WTC11 (cell line): ENCODE results near the gene DCAF6. TPM values are rescaled to one million over a fixed set of nuclear protein-coding genes. Genes with fewer than 3 reads are reported as not detected.

ENCODE experiments used
- ATAC-seq: fragments of 200-7000 bp; cut with Tn5 transposase; 2 replicates; pipeline ENCODE4 v1.10.0; 2021; ENCODE audit warnings: mild to moderate bottlenecking, moderate library complexity
- CTCF ChIA-PET: fragments of 300-600 bp; sonication (Branson Sonifier 250); formaldehyde crosslinking; loops from one replicate; lab custom pipeline; 2021; ENCODE audit warnings: antibody characterized with exemption; lab: Charles Lee
- POLR2A ChIA-PET: fragments of 350-600 bp; sonication (Branson Sonifier 250); formaldehyde crosslinking; loops from one replicate; lab custom pipeline; 2021; ENCODE audit warnings: antibody characterized with exemption; lab: Charles Lee
- DNase-seq: peaks from one replicate; pipeline ENCODE4 v3.0.0; 2021; ENCODE audit warnings: low spot score
- H3K27ac Mint-ChIP-seq: 2 replicates; pipeline ENCODE4 v1.8.0; 2021; ENCODE audit warnings: mixed read lengths
- H3K27me3 Mint-ChIP-seq: 2 replicates; pipeline ENCODE4 v1.8.0; 2021; ENCODE audit warnings: low read depth, mild to moderate bottlenecking, moderate library complexity, mixed read lengths
- H3K36me3 Mint-ChIP-seq: 2 replicates; pipeline ENCODE4 v1.8.0; 2021; ENCODE audit warnings: mixed read lengths
- H3K4me1 Mint-ChIP-seq: 2 replicates; pipeline ENCODE4 v1.8.0; 2022; ENCODE audit warnings: mixed read lengths
- H3K4me3 Mint-ChIP-seq: 2 replicates; pipeline ENCODE4 v1.8.0; 2021; ENCODE audit warnings: mild to moderate bottlenecking, moderate library complexity, mixed read lengths
- H3K9me3 Mint-ChIP-seq: 2 replicates; pipeline ENCODE4 v1.8.0; 2021; ENCODE audit warnings: mixed read lengths
- E2F5 ChIP-seq: sonication (generic); formaldehyde crosslinking; IDR thresholded peaks from 2 replicates; pipeline ENCODE4 v1.8.1; 2022; ENCODE audit warnings: mild to moderate bottlenecking, moderate library complexity, missing genetic modification reagents
- FOXP4 ChIP-seq: sonication (generic); formaldehyde crosslinking; IDR thresholded peaks from 2 replicates; pipeline ENCODE4 v1.8.0; 2022; ENCODE audit warnings: mild to moderate bottlenecking, missing genetic modification reagents
- IRF1 ChIP-seq: sonication (generic); formaldehyde crosslinking; IDR thresholded peaks from 2 replicates; pipeline ENCODE4 v1.8.0; 2023; ENCODE audit warnings: missing genetic modification reagents
- IRF2 ChIP-seq: sonication (generic); formaldehyde crosslinking; IDR thresholded peaks from 2 replicates; pipeline ENCODE4 v1.8.0; 2022; ENCODE audit warnings: low read depth, missing genetic modification reagents, borderline replicate concordance
- JAZF1 ChIP-seq: fragments of 250-450 bp; sonication (Bioruptor Pico); IDR thresholded peaks from 2 replicates; pipeline ENCODE4 v1.9.0; 2021; ENCODE audit warnings: moderate library complexity, mild to moderate bottlenecking, inconsistent platforms
- NFYB ChIP-seq: sonication (generic); formaldehyde crosslinking; conservative IDR thresholded peaks from 2 replicates; pipeline ENCODE4 v1.8.0; 2022; ENCODE audit warnings: low read depth, missing genetic modification reagents
- TEAD1 ChIP-seq: sonication (generic); formaldehyde crosslinking; IDR thresholded peaks from 2 replicates; pipeline ENCODE4 v1.8.0; 2022; ENCODE audit warnings: mild to moderate bottlenecking, missing genetic modification reagents
- ZBTB21 ChIP-seq: sonication (generic); formaldehyde crosslinking; IDR thresholded peaks from 2 replicates; pipeline ENCODE4 v1.8.1; 2023; ENCODE audit warnings: mild to moderate bottlenecking, missing genetic modification reagents, borderline replicate concordance
- ZMAT4 ChIP-seq: fragments of 250-450 bp; sonication (Bioruptor Pico); IDR thresholded peaks from 2 replicates; pipeline ENCODE4 v1.9.0; 2021; ENCODE audit warnings: mild to moderate bottlenecking
- total RNA-seq: library from RNA; stranded (reverse); gene quantifications from 3 replicates; pipeline ENCODE4 v1.2.3, GENCODE V29; 2021
- TF ChIP-seq, protein P1 (sequence below): fragments of 250-450 bp; sonication (Bioruptor Pico); IDR thresholded peaks from 2 replicates; pipeline ENCODE4 v1.9.0; 2021; ENCODE audit warnings: mild to moderate bottlenecking
- TF ChIP-seq, protein P2 (sequence below): sonication (generic); formaldehyde crosslinking; IDR thresholded peaks from 2 replicates; pipeline ENCODE4 v1.8.1; 2023; ENCODE audit warnings: mild to moderate bottlenecking, missing genetic modification reagents, borderline replicate concordance
- TF ChIP-seq, protein P3 (sequence below): sonication (generic); formaldehyde crosslinking; IDR thresholded peaks from 2 replicates; pipeline ENCODE4 v1.8.1; 2023; ENCODE audit warnings: mild to moderate bottlenecking, missing genetic modification reagents
- TF ChIP-seq, protein P4 (sequence below): sonication (generic); formaldehyde crosslinking; IDR thresholded peaks from 2 replicates; pipeline ENCODE4 v1.8.1; 2023; ENCODE audit warnings: mild to moderate bottlenecking, moderate library complexity, missing genetic modification reagents
- TF ChIP-seq, protein P5 (sequence below): fragments of 250-450 bp; sonication (Bioruptor Pico); IDR thresholded peaks from 2 replicates; pipeline ENCODE4 v2.1.2; 2022; ENCODE audit warnings: mild to moderate bottlenecking, moderate library complexity

The DCAF6 gene
- total RNA-seq, 1 experiment from 2014 or later, result 13.5 TPM

- TF ChIP-seq, protein P1, sequence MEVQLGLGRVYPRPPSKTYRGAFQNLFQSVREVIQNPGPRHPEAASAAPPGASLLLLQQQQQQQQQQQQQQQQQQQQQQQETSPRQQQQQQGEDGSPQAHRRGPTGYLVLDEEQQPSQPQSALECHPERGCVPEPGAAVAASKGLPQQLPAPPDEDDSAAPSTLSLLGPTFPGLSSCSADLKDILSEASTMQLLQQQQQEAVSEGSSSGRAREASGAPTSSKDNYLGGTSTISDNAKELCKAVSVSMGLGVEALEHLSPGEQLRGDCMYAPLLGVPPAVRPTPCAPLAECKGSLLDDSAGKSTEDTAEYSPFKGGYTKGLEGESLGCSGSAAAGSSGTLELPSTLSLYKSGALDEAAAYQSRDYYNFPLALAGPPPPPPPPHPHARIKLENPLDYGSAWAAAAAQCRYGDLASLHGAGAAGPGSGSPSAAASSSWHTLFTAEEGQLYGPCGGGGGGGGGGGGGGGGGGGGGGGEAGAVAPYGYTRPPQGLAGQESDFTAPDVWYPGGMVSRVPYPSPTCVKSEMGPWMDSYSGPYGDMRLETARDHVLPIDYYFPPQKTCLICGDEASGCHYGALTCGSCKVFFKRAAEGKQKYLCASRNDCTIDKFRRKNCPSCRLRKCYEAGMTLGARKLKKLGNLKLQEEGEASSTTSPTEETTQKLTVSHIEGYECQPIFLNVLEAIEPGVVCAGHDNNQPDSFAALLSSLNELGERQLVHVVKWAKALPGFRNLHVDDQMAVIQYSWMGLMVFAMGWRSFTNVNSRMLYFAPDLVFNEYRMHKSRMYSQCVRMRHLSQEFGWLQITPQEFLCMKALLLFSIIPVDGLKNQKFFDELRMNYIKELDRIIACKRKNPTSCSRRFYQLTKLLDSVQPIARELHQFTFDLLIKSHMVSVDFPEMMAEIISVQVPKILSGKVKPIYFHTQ (CRISPR knock-in tag), result no peak
- TF ChIP-seq, protein P2, sequence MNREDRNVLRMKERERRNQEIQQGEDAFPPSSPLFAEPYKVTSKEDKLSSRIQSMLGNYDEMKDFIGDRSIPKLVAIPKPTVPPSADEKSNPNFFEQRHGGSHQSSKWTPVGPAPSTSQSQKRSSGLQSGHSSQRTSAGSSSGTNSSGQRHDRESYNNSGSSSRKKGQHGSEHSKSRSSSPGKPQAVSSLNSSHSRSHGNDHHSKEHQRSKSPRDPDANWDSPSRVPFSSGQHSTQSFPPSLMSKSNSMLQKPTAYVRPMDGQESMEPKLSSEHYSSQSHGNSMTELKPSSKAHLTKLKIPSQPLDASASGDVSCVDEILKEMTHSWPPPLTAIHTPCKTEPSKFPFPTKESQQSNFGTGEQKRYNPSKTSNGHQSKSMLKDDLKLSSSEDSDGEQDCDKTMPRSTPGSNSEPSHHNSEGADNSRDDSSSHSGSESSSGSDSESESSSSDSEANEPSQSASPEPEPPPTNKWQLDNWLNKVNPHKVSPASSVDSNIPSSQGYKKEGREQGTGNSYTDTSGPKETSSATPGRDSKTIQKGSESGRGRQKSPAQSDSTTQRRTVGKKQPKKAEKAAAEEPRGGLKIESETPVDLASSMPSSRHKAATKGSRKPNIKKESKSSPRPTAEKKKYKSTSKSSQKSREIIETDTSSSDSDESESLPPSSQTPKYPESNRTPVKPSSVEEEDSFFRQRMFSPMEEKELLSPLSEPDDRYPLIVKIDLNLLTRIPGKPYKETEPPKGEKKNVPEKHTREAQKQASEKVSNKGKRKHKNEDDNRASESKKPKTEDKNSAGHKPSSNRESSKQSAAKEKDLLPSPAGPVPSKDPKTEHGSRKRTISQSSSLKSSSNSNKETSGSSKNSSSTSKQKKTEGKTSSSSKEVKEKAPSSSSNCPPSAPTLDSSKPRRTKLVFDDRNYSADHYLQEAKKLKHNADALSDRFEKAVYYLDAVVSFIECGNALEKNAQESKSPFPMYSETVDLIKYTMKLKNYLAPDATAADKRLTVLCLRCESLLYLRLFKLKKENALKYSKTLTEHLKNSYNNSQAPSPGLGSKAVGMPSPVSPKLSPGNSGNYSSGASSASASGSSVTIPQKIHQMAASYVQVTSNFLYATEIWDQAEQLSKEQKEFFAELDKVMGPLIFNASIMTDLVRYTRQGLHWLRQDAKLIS (CRISPR knock-in tag), result no peak
- TF ChIP-seq, protein P3, sequence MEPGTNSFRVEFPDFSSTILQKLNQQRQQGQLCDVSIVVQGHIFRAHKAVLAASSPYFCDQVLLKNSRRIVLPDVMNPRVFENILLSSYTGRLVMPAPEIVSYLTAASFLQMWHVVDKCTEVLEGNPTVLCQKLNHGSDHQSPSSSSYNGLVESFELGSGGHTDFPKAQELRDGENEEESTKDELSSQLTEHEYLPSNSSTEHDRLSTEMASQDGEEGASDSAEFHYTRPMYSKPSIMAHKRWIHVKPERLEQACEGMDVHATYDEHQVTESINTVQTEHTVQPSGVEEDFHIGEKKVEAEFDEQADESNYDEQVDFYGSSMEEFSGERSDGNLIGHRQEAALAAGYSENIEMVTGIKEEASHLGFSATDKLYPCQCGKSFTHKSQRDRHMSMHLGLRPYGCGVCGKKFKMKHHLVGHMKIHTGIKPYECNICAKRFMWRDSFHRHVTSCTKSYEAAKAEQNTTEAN (CRISPR knock-in tag), result no peak
Observed at GRCh38 chr1:167937709-167938010, 1.2 kb downstream of the DCAF6 start (continued).

- Mint-ChIP-seq H3K27me3 (no peaks in the 10 kb centered on the region), H3K36me3 (peaks cover 7% of the 10 kb centered on the region), H3K4me1 (peaks cover 29% of the 10 kb centered on the region), H3K4me3 (peak overlapping the region; percentile 92), H3K9me3 (no peaks in the 10 kb centered on the region), H3K27ac (peak overlapping the region; percentile 99)
- no peak for TF ChIP-seq FOXP4
- no peak for TF ChIP-seq JAZF1
- no peak for TF ChIP-seq E2F5 (CRISPR knock-in tag)
- TF ChIP-seq, protein P4, sequence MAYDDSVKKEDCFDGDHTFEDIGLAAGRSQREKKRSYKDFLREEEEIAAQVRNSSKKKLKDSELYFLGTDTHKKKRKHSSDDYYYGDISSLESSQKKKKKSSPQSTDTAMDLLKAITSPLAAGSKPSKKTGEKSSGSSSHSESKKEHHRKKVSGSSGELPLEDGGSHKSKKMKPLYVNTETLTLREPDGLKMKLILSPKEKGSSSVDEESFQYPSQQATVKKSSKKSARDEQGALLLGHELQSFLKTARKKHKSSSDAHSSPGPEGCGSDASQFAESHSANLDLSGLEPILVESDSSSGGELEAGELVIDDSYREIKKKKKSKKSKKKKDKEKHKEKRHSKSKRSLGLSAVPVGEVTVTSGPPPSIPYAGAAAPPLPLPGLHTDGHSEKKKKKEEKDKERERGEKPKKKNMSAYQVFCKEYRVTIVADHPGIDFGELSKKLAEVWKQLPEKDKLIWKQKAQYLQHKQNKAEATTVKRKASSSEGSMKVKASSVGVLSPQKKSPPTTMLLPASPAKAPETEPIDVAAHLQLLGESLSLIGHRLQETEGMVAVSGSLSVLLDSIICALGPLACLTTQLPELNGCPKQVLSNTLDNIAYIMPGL (CRISPR knock-in tag), result no peak
- no peak for TF ChIP-seq TEAD1 (CRISPR knock-in tag)
- TF ChIP-seq, protein P5, sequence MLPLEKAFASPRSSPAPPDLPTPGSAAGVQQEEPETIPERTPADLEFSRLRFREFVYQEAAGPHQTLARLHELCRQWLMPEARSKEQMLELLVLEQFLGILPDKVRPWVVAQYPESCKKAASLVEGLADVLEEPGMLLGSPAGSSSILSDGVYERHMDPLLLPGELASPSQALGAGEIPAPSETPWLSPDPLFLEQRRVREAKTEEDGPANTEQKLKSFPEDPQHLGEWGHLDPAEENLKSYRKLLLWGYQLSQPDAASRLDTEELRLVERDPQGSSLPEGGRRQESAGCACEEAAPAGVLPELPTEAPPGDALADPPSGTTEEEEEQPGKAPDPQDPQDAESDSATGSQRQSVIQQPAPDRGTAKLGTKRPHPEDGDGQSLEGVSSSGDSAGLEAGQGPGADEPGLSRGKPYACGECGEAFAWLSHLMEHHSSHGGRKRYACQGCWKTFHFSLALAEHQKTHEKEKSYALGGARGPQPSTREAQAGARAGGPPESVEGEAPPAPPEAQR (CRISPR knock-in tag), result no peak
- no peak for TF ChIP-seq IRF2 (CRISPR knock-in tag)
- TF ChIP-seq IRF1 (CRISPR knock-in tag), result no peak
- no peak for TF ChIP-seq NFYB (CRISPR knock-in tag)
- TF ChIP-seq ZMAT4 (CRISPR knock-in tag), result no peak
- TF ChIP-seq, protein P1 (CRISPR knock-in tag), result no peak
- TF ChIP-seq ZBTB21 (CRISPR knock-in tag), result no peak
- ChIA-PET CTCF (no interaction called here), POLR2A (interaction anchor here (0.7 kb wide), 1 partner anchor 144 kb away, joined by 3 read pairs; no protein-coding TSS in a partner anchor)
- ATAC-seq (no peak), DNase-seq (no peak)
Observed at GRCh38 chr1:167938080-167938636, 1.7 kb downstream of the DCAF6 start.
